H1 (cell line): ENCODE data around the gene ABCB11. TPM values are rescaled to one million over a fixed set of nuclear protein-coding genes. Genes with fewer than 3 reads are reported as not detected.

Experiments
- polyA plus RNA-seq, 7 experiments: library from polyadenylated mRNA; depleted of rRNA in 3 of 7; stranded (reverse) in 5 of 7; unstranded in 2 of 7; fragments of >200 nt in 5 of 7; fragments of 200-250 nt in 2 of 7; gene quantifications; 1 replicate in 5 of 7; 2 replicates in 1 of 7; 4 replicates in 1 of 7; pipeline versions ENCODE4 v1.2.1 to v1.2.3, GENCODE V29; 2011 to 2013; ENCODE audit warnings: missing spikeins in 2 of 7, mixed read lengths in 2 of 7
- total RNA-seq: library from RNA; stranded (reverse); fragmentation: NEBNext Ultra II Directional; extraction: Animal tissue kit (Norgen Biotek cat#: 25700); gene quantifications from 2 replicates; pipeline ENCODE4 v1.2.1, GENCODE V29; 2021
- TF ChIP-seq, protein P1 (sequence below): fragments of 300-600 bp; sonication (generic); IDR thresholded peaks from 2 replicates; pipeline ENCODE4 v1.7.1; 2012; ENCODE audit warnings: low read length, moderate library complexity, mild to moderate bottlenecking, inconsistent platforms; ENCODE audit not compliant: insufficient replicate concordance

ABCB11 gene
- total and polyA plus RNA-seq, 2 of the 8 experiments (the other 6 are each of a cell fraction or from before 2014, with no cell fraction given) = not detected

DNA sequence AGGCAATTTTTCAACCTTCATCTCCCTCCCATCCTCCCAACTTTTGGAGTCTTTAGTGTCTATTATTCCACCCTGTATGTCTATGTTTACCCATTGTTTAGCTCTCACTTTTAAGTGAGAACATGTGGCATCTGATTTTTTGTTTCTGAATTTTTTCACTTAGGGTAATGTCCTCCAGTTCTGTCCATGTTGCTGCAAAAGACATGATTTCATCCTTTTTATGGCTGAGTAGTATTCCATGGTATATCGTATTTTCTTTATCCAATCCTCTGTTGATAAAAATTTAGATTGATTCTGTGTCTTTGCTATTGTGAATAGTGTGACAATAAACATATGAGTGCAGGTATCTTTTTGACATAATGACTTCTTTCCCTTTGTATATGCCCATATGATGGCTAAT, 81.8 kb downstream of the ABCB11 start (continued):
- TF ChIP-seq, protein P1, sequence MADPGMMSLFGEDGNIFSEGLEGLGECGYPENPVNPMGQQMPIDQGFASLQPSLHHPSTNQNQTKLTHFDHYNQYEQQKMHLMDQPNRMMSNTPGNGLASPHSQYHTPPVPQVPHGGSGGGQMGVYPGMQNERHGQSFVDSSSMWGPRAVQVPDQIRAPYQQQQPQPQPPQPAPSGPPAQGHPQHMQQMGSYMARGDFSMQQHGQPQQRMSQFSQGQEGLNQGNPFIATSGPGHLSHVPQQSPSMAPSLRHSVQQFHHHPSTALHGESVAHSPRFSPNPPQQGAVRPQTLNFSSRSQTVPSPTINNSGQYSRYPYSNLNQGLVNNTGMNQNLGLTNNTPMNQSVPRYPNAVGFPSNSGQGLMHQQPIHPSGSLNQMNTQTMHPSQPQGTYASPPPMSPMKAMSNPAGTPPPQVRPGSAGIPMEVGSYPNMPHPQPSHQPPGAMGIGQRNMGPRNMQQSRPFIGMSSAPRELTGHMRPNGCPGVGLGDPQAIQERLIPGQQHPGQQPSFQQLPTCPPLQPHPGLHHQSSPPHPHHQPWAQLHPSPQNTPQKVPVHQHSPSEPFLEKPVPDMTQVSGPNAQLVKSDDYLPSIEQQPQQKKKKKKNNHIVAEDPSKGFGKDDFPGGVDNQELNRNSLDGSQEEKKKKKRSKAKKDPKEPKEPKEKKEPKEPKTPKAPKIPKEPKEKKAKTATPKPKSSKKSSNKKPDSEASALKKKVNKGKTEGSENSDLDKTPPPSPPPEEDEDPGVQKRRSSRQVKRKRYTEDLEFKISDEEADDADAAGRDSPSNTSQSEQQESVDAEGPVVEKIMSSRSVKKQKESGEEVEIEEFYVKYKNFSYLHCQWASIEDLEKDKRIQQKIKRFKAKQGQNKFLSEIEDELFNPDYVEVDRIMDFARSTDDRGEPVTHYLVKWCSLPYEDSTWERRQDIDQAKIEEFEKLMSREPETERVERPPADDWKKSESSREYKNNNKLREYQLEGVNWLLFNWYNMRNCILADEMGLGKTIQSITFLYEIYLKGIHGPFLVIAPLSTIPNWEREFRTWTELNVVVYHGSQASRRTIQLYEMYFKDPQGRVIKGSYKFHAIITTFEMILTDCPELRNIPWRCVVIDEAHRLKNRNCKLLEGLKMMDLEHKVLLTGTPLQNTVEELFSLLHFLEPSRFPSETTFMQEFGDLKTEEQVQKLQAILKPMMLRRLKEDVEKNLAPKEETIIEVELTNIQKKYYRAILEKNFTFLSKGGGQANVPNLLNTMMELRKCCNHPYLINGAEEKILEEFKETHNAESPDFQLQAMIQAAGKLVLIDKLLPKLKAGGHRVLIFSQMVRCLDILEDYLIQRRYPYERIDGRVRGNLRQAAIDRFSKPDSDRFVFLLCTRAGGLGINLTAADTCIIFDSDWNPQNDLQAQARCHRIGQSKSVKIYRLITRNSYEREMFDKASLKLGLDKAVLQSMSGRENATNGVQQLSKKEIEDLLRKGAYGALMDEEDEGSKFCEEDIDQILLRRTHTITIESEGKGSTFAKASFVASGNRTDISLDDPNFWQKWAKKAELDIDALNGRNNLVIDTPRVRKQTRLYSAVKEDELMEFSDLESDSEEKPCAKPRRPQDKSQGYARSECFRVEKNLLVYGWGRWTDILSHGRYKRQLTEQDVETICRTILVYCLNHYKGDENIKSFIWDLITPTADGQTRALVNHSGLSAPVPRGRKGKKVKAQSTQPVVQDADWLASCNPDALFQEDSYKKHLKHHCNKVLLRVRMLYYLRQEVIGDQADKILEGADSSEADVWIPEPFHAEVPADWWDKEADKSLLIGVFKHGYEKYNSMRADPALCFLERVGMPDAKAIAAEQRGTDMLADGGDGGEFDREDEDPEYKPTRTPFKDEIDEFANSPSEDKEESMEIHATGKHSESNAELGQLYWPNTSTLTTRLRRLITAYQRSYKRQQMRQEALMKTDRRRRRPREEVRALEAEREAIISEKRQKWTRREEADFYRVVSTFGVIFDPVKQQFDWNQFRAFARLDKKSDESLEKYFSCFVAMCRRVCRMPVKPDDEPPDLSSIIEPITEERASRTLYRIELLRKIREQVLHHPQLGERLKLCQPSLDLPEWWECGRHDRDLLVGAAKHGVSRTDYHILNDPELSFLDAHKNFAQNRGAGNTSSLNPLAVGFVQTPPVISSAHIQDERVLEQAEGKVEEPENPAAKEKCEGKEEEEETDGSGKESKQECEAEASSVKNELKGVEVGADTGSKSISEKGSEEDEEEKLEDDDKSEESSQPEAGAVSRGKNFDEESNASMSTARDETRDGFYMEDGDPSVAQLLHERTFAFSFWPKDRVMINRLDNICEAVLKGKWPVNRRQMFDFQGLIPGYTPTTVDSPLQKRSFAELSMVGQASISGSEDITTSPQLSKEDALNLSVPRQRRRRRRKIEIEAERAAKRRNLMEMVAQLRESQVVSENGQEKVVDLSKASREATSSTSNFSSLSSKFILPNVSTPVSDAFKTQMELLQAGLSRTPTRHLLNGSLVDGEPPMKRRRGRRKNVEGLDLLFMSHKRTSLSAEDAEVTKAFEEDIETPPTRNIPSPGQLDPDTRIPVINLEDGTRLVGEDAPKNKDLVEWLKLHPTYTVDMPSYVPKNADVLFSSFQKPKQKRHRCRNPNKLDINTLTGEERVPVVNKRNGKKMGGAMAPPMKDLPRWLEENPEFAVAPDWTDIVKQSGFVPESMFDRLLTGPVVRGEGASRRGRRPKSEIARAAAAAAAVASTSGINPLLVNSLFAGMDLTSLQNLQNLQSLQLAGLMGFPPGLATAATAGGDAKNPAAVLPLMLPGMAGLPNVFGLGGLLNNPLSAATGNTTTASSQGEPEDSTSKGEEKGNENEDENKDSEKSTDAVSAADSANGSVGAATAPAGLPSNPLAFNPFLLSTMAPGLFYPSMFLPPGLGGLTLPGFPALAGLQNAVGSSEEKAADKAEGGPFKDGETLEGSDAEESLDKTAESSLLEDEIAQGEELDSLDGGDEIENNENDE = no peak
